ENCODE measurements around the gene SSH2.

Gene SSH2

DNA sequence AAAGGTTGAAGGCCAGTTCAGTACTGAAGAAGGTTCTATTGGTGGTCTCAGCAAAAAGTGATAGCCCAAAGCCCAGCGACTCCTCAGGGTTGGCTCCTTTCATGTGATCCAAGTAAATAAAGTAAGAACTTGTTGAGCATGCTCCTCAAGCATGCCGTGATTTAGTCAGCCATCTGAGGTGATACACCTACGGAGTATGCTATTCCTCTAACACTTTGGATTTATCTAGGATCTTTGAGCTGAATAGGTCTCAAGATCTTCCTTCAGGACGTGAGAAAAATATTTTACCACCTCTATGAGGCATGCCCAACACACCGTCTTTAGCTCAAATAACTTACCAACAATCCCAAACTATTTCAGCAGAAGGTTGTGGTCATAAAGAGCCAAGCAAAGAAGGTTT is 154.0 kb downstream of the SSH2 start:
- TF ChIP-seq CTCF (IDR thresholded peaks at IDR 0.05; ENCODE audit: insufficient read depth, low read length, missing control alignments): no peak
- no peak for DNase-seq (ENCODE audit: low read depth, low spot score)
- POLR2A ChIA-PET: no interaction called here
- CTCF ChIA-PET: interaction anchor here (0.6 to 8.9 kb wide), 16 partner anchors 8 to 714 kb away, joined by 3 to 170 read pairs (median 7); partner anchors contain the start of gene ANKRD13B
- no peak overlapping the region for H3K4me3 ChIP-seq (ENCODE audit: low read depth, low read length)

- H3K4me3 ChIP-seq (ENCODE audit: low read depth, low read length): no peak overlapping the region
- ChIA-PET POLR2A (no interaction called here), CTCF (no interaction called here)
- no peak for TF ChIP-seq CTCF (IDR thresholded peaks at IDR 0.05; ENCODE audit: insufficient read depth, low read length, missing control alignments)
- DNase-seq (ENCODE audit: low read depth, low spot score): no peak
Measured at GRCh38 chr17:29772981-29773380, 157.0 kb downstream of the SSH2 start.

DNA sequence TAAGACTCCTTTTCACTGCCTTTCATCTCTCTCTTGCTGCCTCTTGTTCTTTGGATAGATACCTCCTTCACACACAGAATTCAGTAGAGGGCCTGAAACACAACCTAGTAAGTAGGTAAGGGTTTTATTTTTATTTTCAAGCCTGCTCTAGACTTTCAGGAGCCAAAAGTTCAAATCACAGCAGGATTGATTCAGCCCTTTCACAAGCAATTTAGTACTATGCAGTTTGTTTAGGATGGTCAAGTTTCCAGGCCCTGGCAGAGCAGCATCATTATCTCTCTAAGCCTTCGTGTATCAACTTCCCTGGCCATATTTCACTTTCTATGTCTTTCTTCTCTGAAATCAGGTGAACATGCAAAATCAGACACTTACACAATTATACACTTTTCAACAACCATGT is 158.5 kb downstream of the SSH2 start:
- TF ChIP-seq CTCF (IDR thresholded peaks at IDR 0.05; ENCODE audit: insufficient read depth, low read length, missing control alignments): no peak
- ChIA-PET CTCF (no interaction called here), POLR2A (no interaction called here)
- H3K4me3 ChIP-seq (ENCODE audit: low read depth, low read length): no peak overlapping the region
- DNase-seq (ENCODE audit: low read depth, low spot score): no peak

DNA sequence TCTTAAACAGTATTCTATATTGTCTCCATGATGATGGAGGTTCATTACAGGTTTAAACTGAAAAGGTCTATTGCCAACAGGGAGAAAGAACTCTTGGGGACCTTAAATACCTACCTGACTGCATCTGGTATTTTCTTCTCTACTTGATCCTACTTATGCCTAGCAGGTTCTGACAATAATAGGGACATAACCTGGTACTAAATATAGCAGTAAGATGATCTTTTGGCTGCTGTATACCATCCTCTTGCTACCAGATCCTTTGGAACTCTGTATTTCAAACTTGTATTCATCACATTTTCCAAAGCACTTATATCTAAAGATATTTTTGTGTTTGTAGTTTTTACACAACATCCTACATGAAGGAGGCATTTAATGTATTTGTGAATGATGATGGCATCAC is 160.8 kb downstream of the SSH2 start:
- CTCF ChIA-PET: interaction anchor here (1.2 to 7.0 kb wide), 3 partner anchors 7 to 152 kb away, joined by 4 to 51 read pairs (median 6); no protein-coding TSS in a partner anchor
- POLR2A ChIA-PET: no interaction called here
- H3K4me3 ChIP-seq (ENCODE audit: low read depth, low read length): no peak overlapping the region
- no peak for DNase-seq (ENCODE audit: low read depth, low spot score)
- no peak for TF ChIP-seq CTCF (IDR thresholded peaks at IDR 0.05; ENCODE audit: insufficient read depth, low read length, missing control alignments)

- POLR2A ChIA-PET: no interaction called here
- CTCF ChIA-PET: interaction anchor here (0.6 to 7.0 kb wide), 8 partner anchors 9 to 328 kb away, joined by 3 to 51 read pairs (median 4); no protein-coding TSS in a partner anchor
- no peak overlapping the region for H3K4me3 ChIP-seq (ENCODE audit: low read depth, low read length)
- no peak for TF ChIP-seq CTCF (IDR thresholded peaks at IDR 0.05; ENCODE audit: insufficient read depth, low read length, missing control alignments)
- DNase-seq (ENCODE audit: low read depth, low spot score): no peak
Measured at GRCh38 chr17:29766796-29767327, 163.2 kb downstream of the SSH2 start.

DNA sequence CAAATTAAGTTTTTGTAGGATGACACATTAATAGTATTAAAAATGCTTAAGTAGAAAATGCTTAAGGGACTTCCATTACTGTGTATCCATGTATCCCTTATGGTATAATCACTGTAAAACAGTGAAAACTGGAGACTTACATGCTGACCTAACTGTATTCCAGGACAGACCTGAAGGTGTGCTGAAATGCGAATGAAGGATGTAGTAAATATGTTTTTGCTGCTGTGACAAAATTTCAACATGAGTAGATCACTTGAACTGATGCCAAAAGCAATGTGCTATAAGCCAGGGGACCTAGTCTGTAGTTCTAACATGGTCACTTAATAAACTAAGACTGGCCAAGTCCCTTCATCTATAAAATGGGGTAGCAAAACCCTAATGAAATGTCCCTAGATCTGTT is 165.3 kb downstream of the SSH2 start:
- DNase-seq (ENCODE audit: low read depth, low spot score): no peak
- no peak for TF ChIP-seq CTCF (IDR thresholded peaks at IDR 0.05; ENCODE audit: insufficient read depth, low read length, missing control alignments)
- CTCF ChIA-PET: interaction anchor here (1.0 to 7.0 kb wide), 5 partner anchors 12 to 148 kb away, joined by 3 to 51 read pairs (median 7); no protein-coding TSS in a partner anchor
- H3K4me3 ChIP-seq (ENCODE audit: low read depth, low read length): no peak overlapping the region
- POLR2A ChIA-PET: no interaction called here

Measured in AG04449 (cell line).